Bronchial epithelial cell (primary cell): ENCODE results near the gene CACNA2D4. TPM values are rescaled to one million over a fixed set of nuclear protein-coding genes. Genes with fewer than 3 reads are reported as not detected.

Experiments
- DNase-seq: peaks from one replicate; pipeline ENCODE4 v3.0.0-alpha.2; 2010; ENCODE audit warnings: low read depth
- FAIRE-seq: peaks from 2 replicates; lab custom pipeline; 2011; peaks lifted over from hg19 to GRCh38; lab: Jason Lieb, UNC
- H3K27me3 ChIP-seq: 2 replicates; pipeline ENCODE4 v1.5.1; 2011; ENCODE audit warnings: low read length; ENCODE audit not compliant: control insufficient read depth, insufficient read depth
- H3K36me3 ChIP-seq: 2 replicates; pipeline ENCODE4 v1.5.1; 2011; ENCODE audit warnings: low read length; ENCODE audit not compliant: control insufficient read depth, insufficient read depth
- H3K4me3 ChIP-seq: 2 replicates; pipeline ENCODE4 v1.5.1; 2011; ENCODE audit warnings: mild to moderate bottlenecking, low read depth, low read length, control low read depth
- total RNA-seq: library from RNA; depleted of rRNA; stranded (reverse); fragments of >200 nt; gene quantifications from 2 replicates; pipeline ENCODE4 v1.2.1, GENCODE V29; 2014
- TF ChIP-seq, protein P1 (sequence below): IDR thresholded peaks from 2 replicates; pipeline ENCODE4 v1.5.1; 2011; ENCODE audit warnings: mild to moderate bottlenecking, moderate library complexity, low read length, control low read depth, inconsistent platforms; ENCODE audit not compliant: insufficient read depth, severe bottlenecking

CACNA2D4 gene
- total RNA-seq, 1 donor from 2014 or later: not detected

DNA sequence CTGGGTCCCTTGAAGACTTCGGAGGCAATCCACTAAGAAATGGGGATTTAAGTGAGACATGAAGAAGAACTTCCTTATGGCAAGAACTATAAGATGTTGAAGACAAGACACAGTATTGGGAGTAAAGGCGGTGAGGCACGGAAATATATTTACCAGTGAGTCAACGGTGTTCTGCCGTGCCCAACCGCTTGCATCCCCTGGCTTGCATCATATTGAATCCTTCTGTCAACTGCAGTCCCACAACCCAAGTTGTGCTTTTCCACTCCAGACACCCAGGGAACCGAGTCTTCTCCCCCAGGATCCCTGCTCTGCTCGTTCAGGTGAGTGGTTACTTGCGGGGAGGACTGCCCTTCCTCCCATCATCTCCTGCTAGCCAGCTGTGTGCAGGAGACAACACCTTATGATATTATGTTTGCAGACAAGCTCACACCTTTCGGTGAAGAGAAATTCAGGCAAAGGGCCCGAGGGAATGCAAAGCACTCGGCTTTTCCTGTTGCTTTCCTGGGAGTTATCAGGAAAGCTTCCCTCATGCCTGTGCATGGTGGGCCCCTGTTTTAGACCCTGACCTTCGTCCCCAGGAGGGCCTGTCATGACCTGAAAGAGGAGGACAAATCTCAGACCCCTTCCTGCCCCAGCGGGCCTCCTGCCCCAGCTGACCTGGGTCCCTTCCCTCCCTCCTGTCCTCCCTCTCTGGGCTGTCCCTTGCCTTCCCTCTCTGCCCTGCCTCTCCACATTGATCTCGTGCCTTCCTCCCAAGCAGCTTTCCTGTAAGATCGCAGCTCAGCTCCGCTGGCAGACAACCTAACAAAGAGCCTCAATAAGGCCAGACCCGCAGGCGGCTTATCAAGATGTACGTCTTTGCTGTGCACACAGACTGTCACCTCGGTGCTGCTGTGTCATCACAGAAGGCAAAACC is 102.4 kb downstream of the CACNA2D4 start:
- TF ChIP-seq, protein P1, sequence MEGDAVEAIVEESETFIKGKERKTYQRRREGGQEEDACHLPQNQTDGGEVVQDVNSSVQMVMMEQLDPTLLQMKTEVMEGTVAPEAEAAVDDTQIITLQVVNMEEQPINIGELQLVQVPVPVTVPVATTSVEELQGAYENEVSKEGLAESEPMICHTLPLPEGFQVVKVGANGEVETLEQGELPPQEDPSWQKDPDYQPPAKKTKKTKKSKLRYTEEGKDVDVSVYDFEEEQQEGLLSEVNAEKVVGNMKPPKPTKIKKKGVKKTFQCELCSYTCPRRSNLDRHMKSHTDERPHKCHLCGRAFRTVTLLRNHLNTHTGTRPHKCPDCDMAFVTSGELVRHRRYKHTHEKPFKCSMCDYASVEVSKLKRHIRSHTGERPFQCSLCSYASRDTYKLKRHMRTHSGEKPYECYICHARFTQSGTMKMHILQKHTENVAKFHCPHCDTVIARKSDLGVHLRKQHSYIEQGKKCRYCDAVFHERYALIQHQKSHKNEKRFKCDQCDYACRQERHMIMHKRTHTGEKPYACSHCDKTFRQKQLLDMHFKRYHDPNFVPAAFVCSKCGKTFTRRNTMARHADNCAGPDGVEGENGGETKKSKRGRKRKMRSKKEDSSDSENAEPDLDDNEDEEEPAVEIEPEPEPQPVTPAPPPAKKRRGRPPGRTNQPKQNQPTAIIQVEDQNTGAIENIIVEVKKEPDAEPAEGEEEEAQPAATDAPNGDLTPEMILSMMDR: no peak
- no peaks in the 10 kb centered on the region for H3K36me3 ChIP-seq
- H3K4me3 ChIP-seq: no peak overlapping the region
- DNase-seq: no peak
- peaks cover 5% of the 10 kb centered on the region for H3K27me3 ChIP-seq
- FAIRE-seq: no peak

DNA sequence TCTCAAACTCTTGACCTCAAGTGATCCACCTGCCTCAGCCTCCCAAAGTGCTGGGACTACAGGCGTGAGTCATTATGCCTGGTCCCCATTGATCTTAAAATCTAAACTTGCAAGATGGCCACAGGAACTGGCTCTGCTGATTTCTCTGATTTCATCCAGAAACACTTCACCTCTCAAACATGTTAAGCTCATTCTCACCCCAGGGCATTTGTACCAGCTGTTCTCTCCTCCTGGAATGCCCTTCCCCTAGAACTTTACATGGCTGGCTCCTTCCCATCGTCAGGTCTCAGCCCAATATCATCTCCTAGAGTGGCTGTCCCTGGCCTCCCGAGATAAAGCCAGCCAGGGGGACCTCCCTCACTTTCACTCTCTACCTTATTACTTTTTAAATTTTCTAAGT is 103.3 kb downstream of the CACNA2D4 start:
- Histone ChIP-seq H3K4me3 (no peak overlapping the region), H3K27me3 (peaks cover 2% of the 10 kb centered on the region), H3K36me3 (no peaks in the 10 kb centered on the region)
- DNase-seq (no peak), FAIRE-seq (no peak)
- TF ChIP-seq, protein P1: no peak

DNA sequence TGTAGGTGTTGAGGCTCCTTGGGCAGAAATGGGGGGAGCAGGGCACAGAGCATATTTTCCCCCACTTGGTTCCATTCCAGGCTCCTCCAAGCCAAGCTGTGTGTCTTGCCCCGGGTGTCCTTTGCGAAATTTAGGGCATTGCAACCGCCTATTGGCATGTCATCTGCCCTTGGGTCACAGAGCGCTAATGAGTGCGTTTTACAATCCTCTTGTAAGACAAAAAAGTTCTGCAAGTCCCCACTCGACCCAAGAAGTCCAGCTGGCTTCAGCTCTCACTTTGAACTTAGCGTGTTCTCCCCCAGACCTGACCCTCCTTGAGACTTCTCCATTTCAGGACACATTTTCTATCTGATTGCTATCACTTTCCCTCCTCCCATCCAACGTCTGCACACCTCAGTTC is 104.2 kb downstream of the CACNA2D4 start:
- H3K27me3 ChIP-seq: peaks cover under 1% of the 10 kb centered on the region
- TF ChIP-seq, protein P1: no peak
- FAIRE-seq (no peak), DNase-seq (no peak)
- H3K4me3 ChIP-seq: no peak overlapping the region
- no peaks in the 10 kb centered on the region for H3K36me3 ChIP-seq

- TF ChIP-seq, protein P1: no peak
- H3K4me3 ChIP-seq: no peak overlapping the region
- no peak for FAIRE-seq
- DNase-seq: peak; percentile 7
- H3K27me3 ChIP-seq: no peaks in the 10 kb centered on the region
- no peaks in the 10 kb centered on the region for H3K36me3 ChIP-seq
Observed at GRCh38 chr12:1812650-1813302, 105.7 kb downstream of the CACNA2D4 start.

DNA sequence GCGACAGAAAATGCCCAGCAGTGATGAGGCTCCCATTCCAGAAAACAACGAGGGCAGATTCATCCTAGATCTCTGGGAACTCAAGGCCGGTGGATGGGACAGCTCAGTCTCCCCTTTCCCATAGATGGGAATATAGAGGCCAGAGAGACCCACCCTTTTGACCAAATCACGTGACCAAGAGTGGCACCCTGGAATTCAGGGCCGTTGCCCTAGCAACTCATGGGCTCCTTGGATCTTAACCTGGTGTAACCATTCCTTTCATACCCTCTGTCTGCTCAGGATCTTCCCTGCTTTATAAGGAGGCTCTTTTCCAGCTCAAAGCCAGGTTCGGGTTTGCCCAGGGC is 106.5 kb downstream of the CACNA2D4 start:
- DNase-seq: no peak
- Histone ChIP-seq H3K27me3 (no peaks in the 10 kb centered on the region), H3K4me3 (no peak overlapping the region), H3K36me3 (no peaks in the 10 kb centered on the region)
- TF ChIP-seq, protein P1: no peak
- peak; percentile 47 for FAIRE-seq
